NCI-H2196 treated with DMSO at 0.1 percent for 48 hours (cell line): ENCODE measurements around the gene CEL.
"Not testable (repeated sequence)": the region's sequence is repeated elsewhere in the genome, so short reads cannot be mapped to it uniquely, and the experiment has no call there.

Source experiments
- DNase-seq: peaks from one replicate; lab custom pipeline; 2025; ENCODE audit not compliant: unreplicated experiment; lab: John Stamatoyannopoulos, UW

CEL gene

GRCh38 chr9:133061764-133062145 lies at the start of gene CEL:
CEL (plus strand) TSS chr9:133061981; CDS start chr9:133062003, 22 bp downstream.
- not testable (repeated sequence) for DNase-seq

- DNase-seq = no peak
Observed at GRCh38 chr9:133014696-133015095, 47.1 kb upstream of the CEL start.

- DNase-seq = no peak
Observed at GRCh38 chr9:133023117-133023890, 38.5 kb upstream of the CEL start.

- no peak for DNase-seq
Observed at GRCh38 chr9:133026426-133026825, 35.4 kb upstream of the CEL start.

GRCh38 chr9:133027134-133027533 lies 34.6 kb upstream of the CEL start:
- no peak for DNase-seq

- no peak for DNase-seq
Observed at GRCh38 chr9:133028221-133028620, 33.6 kb upstream of the CEL start.

GRCh38 chr9:133029994-133030316 lies 31.8 kb upstream of the CEL start:
- DNase-seq = no peak

- DNase-seq = peak; percentile 99
Observed at GRCh38 chr9:133030317-133031129, 31.3 kb upstream of the CEL start, which contains the start of gene GTF3C5. GTF3C5 (plus strand) TSS chr9:133030997; CDS start chr9:133031012, 15 bp downstream.

GRCh38 chr9:133031130-133031422 lies 30.7 kb upstream of the CEL start:
- DNase-seq = no peak

GRCh38 chr9:133031496-133031911 lies 30.3 kb upstream of the CEL start:
- no peak for DNase-seq

- DNase-seq = no peak
Observed at GRCh38 chr9:133032171-133032570, 29.6 kb upstream of the CEL start.

GRCh38 chr9:133035669-133036068 lies 26.1 kb upstream of the CEL start:
- DNase-seq = no peak

- DNase-seq = no peak
Observed at GRCh38 chr9:133037775-133038515, 23.8 kb upstream of the CEL start.

GRCh38 chr9:133040892-133041479 lies 20.8 kb upstream of the CEL start:
- not testable (repeated sequence) for DNase-seq

GRCh38 chr9:133041958-133042357 lies 19.8 kb upstream of the CEL start:
- no peak for DNase-seq

GRCh38 chr9:133042676-133043075 lies 19.1 kb upstream of the CEL start:
- no peak for DNase-seq

- DNase-seq = no peak
Observed at GRCh38 chr9:133043449-133044035, 18.2 kb upstream of the CEL start.

GRCh38 chr9:133044125-133044524 lies 17.7 kb upstream of the CEL start:
- DNase-seq = no peak

- no peak for DNase-seq
Observed at GRCh38 chr9:133044661-133045060, 17.1 kb upstream of the CEL start.

- no peak for DNase-seq
Observed at GRCh38 chr9:133045132-133045531, 16.6 kb upstream of the CEL start.
